GM12875 (cell line): Measurements from ENCODE around the gene CMBL.

Experiments used
- H3K4me3 ChIP-seq: one replicate; pipeline ENCODE4 v1.5.1; 2011; ENCODE audit warnings: low read depth, low read length, control low read depth
- CTCF ChIP-seq: IDR thresholded peaks from 2 replicates; pipeline ENCODE4 v1.5.1; 2011; ENCODE audit warnings: low read depth, mild to moderate bottlenecking, control low read depth, inconsistent platforms, low read length, moderate library complexity, borderline replicate concordance; ENCODE audit not compliant: insufficient read depth

CMBL gene

DNA sequence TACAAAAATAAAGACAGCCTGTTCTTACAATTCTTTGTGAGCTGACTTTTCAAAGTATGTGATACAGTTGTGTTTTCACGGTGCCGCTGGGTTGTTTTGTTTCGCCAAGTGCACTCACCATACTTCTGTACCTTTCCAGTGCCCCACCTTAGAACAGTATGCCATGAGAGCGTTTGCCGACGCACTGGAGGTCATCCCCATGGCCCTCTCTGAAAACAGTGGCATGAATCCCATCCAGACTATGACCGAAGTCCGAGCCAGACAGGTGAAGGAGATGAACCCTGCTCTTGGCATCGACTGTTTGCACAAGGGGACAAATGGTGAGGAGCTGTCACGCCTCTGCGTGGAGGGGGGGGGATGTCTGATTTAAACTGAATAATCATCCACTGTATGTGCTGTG, 44.7 kb downstream of the CMBL start:
- no peak overlapping the region for H3K4me3 ChIP-seq
- TF ChIP-seq CTCF, result no peak

- no peak for TF ChIP-seq CTCF
- H3K4me3 ChIP-seq, result no peak overlapping the region
Observed at GRCh38 chr5:10262121-10262774, 45.5 kb downstream of the CMBL start.

DNA sequence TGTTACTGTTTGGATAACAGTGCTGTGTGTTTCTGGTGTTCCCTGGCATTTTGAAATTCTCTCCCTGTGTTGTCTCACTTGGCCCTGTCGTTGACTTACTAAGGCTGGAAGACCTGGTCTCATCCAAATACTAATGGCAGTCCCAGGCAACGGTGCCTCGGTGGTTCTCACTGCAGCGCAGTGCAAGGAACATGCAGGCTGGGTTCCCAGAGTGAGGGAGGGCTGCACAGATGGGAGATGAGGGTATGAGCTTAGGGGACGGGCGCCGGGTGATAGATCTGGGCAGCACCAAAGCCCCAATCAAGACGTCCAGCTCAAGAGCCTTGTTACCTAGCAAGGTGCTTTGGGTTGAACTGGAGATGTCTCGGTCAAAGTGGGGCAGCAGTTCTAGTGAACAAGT, 46.6 kb downstream of the CMBL start:
- no peak for TF ChIP-seq CTCF
- no peak overlapping the region for H3K4me3 ChIP-seq

DNA sequence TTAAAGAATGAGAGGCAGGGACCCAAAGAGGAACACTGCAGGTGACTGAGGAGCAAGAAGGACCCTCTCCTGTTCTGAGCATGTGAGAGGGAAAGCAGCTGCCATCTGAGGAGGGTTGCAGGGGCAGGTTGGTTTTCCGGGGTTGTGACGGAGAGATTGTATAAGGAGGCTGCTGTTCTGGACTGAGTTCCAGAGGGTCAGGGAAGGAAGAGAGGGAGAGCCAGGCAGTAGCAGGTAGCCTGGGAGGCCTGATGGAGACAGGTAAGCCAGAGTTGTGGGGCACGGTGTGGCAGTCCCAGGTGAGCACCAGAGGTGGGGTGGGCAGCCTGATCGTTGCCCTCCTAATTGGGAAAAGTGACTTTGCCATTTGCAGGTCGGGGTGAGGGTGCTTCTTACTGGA, 47.8 kb downstream of the CMBL start:
- no peak overlapping the region for H3K4me3 ChIP-seq
- no peak for TF ChIP-seq CTCF

DNA sequence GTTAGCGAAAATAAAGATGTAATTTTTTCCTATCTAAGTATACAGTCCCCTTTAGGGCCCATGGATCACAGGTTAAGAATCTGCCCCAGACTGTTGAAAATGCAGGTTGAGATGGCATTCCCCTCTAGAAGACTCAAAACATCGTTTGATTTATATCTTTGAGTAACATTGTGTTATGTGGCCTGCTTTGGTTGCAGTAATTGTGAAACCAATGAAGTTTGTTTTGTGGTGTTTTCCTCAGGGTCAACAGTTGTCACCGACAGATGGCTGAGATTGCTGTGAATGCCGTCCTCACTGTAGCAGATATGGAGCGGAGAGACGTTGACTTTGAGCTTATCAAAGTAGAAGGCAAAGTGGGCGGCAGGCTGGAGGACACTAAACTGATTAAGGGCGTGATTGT, 49.8 kb downstream of the CMBL start:
- no peak for TF ChIP-seq CTCF

GRCh38 chr5:10254686-10255085, 53.0 kb downstream of the CMBL start:
- TF ChIP-seq CTCF, result no peak
- no peak overlapping the region for H3K4me3 ChIP-seq

More for the DNA sequence above, 49.8 kb downstream of the CMBL start:
- H3K4me3 ChIP-seq, result no peak overlapping the region

GRCh38 chr5:10253390-10253789, 54.3 kb downstream of the CMBL start:
- TF ChIP-seq CTCF, result no peak
- H3K4me3 ChIP-seq, result no peak overlapping the region
